ENCODE data around the gene ASGR1.
"Not testable (repeated sequence)": the region's sequence is repeated elsewhere in the genome, so short reads cannot be mapped to it uniquely, and the experiment has no call there.

ASGR1 gene

GRCh38 chr17:7147772-7148171 is 31.4 kb downstream of the ASGR1 start:
- DNase-seq = no peak

- DNase-seq = no peak
These were observed 33.1 kb downstream of the ASGR1 start for GRCh38 chr17:7146115-7146514.

DNA sequence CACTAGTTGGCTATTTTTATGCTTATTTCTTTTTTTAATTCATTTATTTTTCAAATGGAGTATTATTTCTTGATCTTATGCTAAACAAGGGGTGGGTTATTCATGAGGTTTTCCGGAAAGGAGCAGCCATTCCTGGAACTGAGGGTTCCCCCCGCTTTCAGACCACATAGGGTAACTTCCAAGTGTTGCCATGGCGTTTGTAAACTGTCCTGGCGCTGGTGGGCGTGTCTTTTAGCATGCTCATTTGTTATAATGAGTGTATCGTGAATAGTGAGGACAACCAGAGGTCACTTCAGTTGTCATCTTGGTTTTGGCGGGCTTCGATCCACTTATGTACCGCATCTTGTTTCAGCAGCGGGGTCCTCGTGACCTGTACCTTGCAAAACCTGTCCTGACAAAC is 35.0 kb downstream of the ASGR1 start:
- no peak for DNase-seq

- DNase-seq = no peak
These were observed 37.3 kb downstream of the ASGR1 start for GRCh38 chr17:7141824-7142223.

- no peak for DNase-seq
These were observed 39.8 kb downstream of the ASGR1 start for GRCh38 chr17:7139400-7139799.

- DNase-seq = no peak
These were observed 40.3 kb downstream of the ASGR1 start for GRCh38 chr17:7138800-7139381.

DNA sequence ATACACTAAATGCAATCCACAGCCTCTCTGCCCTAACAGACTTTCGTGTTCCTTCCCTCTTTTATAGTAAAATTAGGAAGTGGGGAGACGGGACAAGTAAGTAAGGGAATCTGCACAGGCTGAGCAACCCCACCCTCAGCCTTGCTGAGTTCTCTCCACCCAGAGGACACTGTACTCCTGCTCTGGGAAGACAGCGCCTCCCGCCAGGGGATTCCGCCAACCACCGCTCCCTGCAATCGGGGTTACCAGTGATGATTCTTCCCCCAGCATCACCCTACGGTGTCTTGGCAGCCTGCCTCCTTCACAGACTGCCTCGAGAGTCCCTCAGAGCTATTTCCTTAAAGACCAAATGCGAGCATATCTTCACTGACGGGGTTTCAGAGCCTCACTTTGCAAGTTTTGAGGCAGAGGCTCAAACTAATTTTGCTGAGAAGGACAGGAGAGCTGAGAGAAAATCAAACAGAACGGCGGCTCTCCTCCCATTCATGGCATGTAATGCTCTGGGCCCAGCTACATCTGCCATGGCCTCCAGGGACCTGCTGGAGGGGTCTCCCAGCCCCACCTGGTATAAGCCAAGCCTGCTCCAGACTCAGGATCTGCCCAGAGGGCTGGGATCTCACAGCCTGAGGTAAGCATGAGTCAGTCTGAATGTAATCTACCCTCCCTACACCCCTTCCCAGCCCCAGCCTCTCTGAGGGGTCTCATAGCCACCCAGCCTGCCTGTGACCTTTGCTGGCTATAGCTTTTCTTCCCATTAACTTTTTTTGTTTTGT is 41.8 kb downstream of the ASGR1 start:
- peak; percentile 42 for DNase-seq

DNA sequence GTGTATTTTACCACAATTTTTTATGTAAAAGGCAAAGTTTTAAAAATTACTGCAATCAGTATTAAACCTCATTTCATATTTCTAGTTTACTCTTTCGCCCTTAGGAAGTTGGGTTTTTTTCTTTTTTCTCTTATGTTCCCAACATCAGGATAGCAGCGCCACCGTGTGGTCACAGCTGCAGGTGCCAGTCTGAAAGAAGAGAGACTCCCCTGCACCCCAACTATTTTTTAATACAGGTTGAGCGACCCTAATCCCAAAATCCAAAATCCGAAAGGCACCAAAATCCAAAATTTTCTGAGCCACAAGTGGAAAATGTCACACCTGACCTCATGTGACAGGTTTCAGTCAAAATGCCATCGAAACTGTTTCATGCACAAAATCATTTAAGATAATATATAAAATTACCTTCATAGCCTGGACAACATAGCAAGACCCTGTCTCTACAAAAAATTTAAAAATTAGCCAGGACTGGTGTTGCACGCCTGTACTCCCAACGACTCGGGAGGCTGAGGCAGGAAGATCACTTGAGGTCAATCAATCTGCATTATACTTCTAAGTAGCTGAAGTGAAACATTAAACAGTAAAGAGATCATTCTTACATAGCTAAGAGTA is 42.8 kb downstream of the ASGR1 start:
- peak; percentile 69 for DNase-seq

- DNase-seq = no peak
These were observed 45.3 kb downstream of the ASGR1 start for GRCh38 chr17:7133916-7134315.

DNA sequence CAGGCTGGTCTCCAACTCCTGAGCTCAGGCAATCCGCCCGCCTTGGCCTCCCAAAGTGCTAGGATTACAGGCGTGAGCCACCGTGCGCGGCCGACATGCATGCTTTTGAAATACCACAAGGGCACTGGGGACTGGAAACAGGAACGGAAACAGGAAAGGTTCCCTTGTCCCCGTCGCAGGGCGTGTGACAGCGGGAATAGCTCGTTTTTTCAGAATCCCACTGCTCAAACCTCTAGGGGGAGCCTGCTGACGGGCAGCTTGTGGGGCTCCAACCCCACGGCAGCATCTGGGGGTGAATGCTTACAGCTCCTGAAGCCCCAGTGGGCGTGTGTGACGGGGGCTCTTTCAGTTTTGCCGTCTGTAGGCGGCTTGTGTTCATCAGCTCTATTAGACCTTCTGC is 45.7 kb downstream of the ASGR1 start:
- no peak for DNase-seq

- no peak for DNase-seq
These were observed 46.6 kb downstream of the ASGR1 start for GRCh38 chr17:7132511-7133094.

- no peak for DNase-seq
These were observed 47.8 kb downstream of the ASGR1 start for GRCh38 chr17:7131423-7131791.

DNA sequence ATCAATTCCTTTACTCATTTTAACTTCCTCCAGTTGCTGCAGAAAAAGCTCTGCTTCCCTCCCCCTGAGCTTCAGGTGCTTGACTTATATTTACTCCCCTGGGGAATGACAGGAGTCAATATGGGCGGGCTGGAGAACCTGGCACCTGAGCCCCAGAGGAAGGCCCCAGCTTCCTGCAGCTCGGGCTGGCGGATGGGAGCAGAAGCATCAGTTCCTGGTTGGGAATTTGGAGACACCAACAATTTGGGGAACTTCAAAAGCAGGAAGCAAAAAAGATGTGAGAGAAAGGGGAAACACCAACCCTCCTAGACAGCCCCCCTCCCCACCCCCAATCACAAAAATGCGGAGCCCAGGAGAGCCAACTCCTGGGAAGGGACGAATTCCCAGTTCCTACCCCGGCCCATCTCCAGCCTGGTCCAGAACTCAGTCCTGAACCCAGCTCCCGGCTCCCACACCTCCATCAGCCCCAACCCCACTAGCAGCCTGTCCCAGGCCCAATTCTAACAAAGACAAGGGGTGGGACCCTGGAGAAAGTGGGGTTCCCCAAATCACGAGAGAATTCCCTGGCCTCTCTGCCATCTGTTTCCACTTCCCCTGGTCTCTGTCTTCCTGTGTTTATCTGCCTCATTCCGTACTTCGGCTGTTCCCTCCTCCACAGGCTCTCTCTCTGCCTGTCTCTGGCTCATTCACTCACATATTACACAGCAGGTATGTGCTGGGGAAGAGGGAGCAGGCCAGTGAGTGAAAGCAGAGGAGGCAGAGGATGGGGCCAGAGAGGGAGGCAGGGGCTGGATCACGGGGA is 48.3 kb downstream of the ASGR1 start:
- peak; percentile 83 for DNase-seq

DNA sequence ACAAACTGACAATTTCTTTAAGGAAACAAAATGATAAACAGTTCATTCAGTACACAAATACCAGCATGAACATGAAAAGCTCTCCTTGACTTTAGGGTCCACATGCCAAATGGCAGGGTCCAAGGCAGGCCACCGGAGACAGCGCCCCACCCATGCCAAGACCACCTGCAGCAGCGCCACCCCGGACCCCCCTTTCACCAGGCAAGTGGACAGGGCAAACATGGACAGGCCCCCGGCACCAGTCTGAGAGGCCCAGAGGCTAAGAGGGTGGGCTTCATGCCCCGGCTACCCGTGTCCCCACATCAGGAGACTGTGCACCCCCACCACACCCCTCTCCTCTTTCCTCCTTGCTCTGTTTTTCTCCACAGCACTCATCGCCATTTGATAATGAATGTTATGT is 49.9 kb downstream of the ASGR1 start:
- no peak for DNase-seq

- DNase-seq = no peak
These were observed 51.0 kb downstream of the ASGR1 start for GRCh38 chr17:7128160-7128559.

GRCh38 chr17:7127501-7127900 is 51.7 kb downstream of the ASGR1 start:
- DNase-seq = not testable (repeated sequence)

DNA sequence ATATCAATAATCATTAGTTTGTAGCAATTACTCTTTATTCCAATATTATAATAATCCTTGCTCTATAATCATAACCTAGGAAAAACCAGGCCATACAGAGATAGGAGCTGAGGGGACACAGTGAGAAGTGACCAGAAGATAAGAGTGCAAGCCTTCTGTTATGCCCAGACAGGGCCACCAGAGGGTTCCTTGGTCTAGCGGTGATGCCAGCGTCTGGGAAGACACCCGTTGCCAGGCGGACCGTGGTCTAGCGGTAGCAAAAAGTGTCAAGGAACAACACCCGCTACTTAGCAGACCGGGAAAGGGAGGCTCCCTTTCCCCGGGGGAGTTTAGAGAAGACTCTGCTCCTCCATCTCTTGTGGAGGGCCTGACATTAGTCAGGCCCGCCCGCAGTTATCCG is 52.8 kb downstream of the ASGR1 start:
- DNase-seq = not testable (repeated sequence)

DNA sequence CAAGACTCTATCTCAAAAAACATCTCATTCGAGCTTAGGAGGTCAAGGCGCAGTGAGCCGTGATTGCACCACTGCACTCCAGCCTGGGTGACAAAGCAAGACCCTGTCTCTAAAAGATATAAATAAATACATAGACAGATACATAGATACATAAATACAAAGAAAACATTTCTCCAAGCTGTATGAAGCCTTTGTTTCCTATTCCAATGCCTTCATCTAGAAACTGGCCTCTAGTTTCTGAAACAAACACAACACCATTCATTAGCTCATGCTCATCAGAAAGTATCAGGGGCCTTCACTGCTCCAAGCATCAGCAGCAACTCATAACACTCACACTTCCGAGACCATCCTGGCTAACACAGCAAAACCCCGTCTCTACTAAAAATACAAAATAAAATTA is 54.2 kb downstream of the ASGR1 start:
- DNase-seq = no peak

DNA sequence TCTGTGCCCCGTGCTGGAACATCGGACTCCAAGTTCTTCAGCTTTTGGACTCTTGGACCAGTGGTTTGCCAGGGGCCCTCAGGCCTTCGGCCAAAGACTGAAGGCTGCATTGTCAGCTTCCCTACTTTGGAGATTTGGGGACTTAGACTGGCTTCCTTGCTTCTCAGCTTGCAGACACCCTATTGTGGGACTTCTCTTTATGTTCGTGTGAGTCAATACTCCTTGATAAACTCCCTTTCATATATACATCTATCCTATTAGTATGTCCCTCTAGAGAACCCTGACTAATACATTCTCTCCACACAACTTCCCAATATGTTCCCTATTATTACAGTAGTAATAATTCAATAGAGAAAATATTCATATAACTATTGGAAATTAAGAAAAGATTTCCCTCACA is 55.3 kb downstream of the ASGR1 start:
- DNase-seq = no peak

Measured in NCI-H2171 (cell line).